CD4-positive, CD25-positive, alpha-beta regulatory T cell (primary cell): ENCODE measurements around the gene TMEM272. TPM values are rescaled to one million over a fixed set of nuclear protein-coding genes. Genes with fewer than 3 reads are reported as not detected.

Source experiments
- ATAC-seq, 2 donors: fragments of 150-1000 bp; cut with Tn5 transposase; one replicate each; pipeline ENCODE4 v1.10.0; 2021; ENCODE audit warnings: low read depth in 2 of 2, moderate number of reproducible peaks in 2 of 2, moderate library complexity in 1 of 2
- DNase-seq, 3 donors: peaks; one replicate each; pipeline versions ENCODE4 v3.0.0 to v3.0.0-alpha.2; 2012 to 2022; ENCODE audit warnings: mixed read lengths in 1 of 3
- H3K27ac ChIP-seq: one replicate; pipeline ENCODE4 v1.7.0; 2013; ENCODE audit warnings: mild to moderate bottlenecking, low read length; ENCODE audit not compliant: insufficient read depth, poor library complexity, severe bottlenecking
- H3K27me3 ChIP-seq: one replicate; pipeline ENCODE4 v1.7.0; 2013; ENCODE audit warnings: low read length; ENCODE audit not compliant: control insufficient read depth, insufficient read depth
- H3K36me3 ChIP-seq: one replicate; pipeline ENCODE4 v1.7.0; 2013; ENCODE audit warnings: mild to moderate bottlenecking, low read length, moderate library complexity; ENCODE audit not compliant: control insufficient read depth, insufficient read depth
- H3K4me1 ChIP-seq: 2 replicates; pipeline ENCODE4 v1.7.0; 2013; ENCODE audit warnings: mild to moderate bottlenecking, low read length; ENCODE audit not compliant: insufficient read depth, control insufficient read depth, poor library complexity, severe bottlenecking
- H3K4me3 ChIP-seq: one replicate; pipeline ENCODE4 v1.7.0; 2013; ENCODE audit warnings: low read depth, mild to moderate bottlenecking, low read length, moderate library complexity
- H3K9me3 ChIP-seq, 2 experiments: 1 replicate in 1 of 2; 2 replicates in 1 of 2; pipeline ENCODE4 v1.7.0; 2013; ENCODE audit warnings: low read length in 2 of 2, mild to moderate bottlenecking in 1 of 2, moderate library complexity in 1 of 2; ENCODE audit not compliant: control insufficient read depth in 2 of 2
- H3K27ac Mint-ChIP-seq, 3 donors: one replicate each; pipeline ENCODE4 v1.8.0; 2020 to 2022; ENCODE audit warnings: mild to moderate bottlenecking in 3 of 3, mixed read lengths in 3 of 3, moderate library complexity in 2 of 3
- H3K27me3 Mint-ChIP-seq: one replicate; pipeline ENCODE4 v1.8.0; 2022; ENCODE audit warnings: mild to moderate bottlenecking, mixed read lengths
- H3K36me3 Mint-ChIP-seq: one replicate; pipeline ENCODE4 v1.8.0; 2020; ENCODE audit warnings: mixed read lengths
- H3K4me1 Mint-ChIP-seq, 4 donors: one replicate each; pipeline ENCODE4 v1.8.0; 2020 to 2022; ENCODE audit warnings: mixed read lengths in 4 of 4, mild to moderate bottlenecking in 1 of 4
- H3K4me3 Mint-ChIP-seq, 4 donors: one replicate each; pipeline ENCODE4 v1.8.0; 2020 to 2022; ENCODE audit warnings: mild to moderate bottlenecking in 4 of 4, mixed read lengths in 4 of 4, moderate library complexity in 3 of 4
- H3K9me3 Mint-ChIP-seq, 7 donors: one replicate each; pipeline ENCODE4 v1.8.0; 2020 to 2022; ENCODE audit warnings: mixed read lengths in 7 of 7, mild to moderate bottlenecking in 3 of 7, moderate library complexity in 2 of 7
- polyA plus RNA-seq, 4 donors: library from polyadenylated mRNA; unstranded; fragments of 300-500 nt; fragmentation: Illumina TruSeq; gene quantifications; one replicate each; pipeline ENCODE4 v1.2.3, GENCODE V29; 2021
- total RNA-seq: library from RNA; stranded (reverse); gene quantifications from one replicate; pipeline ENCODE4 v1.2.3, GENCODE V29; 2022

Gene TMEM272
- total and polyA plus RNA-seq, 5 donors from 2014 or later = 0.13 to 3.3 (median 0.32) TPM; not detected in 1

GRCh38 chr13:51802631-51803418 lies 42.2 kb downstream of the TMEM272 start:
- H3K4me1 ChIP-seq = peaks cover 38% of the 10 kb centered on the region

GRCh38 chr13:51801631-51802099 lies 43.3 kb downstream of the TMEM272 start:
- Histone ChIP-seq H3K36me3 (peaks cover 5% of the 10 kb centered on the region), H3K27ac (peak overlapping the region; percentile 99), H3K4me1 (peaks cover 37% of the 10 kb centered on the region), H3K4me3 (no peak overlapping the region), H3K9me3 (no peaks in the 10 kb centered on the region), H3K27me3 (no peaks in the 10 kb centered on the region)
- H3K27me3 Mint-ChIP-seq = peaks cover 6% of the 10 kb centered on the region
- peaks cover 18 to 54% (median 38%) of the 10 kb centered on the region in 4 donors for H3K4me1 Mint-ChIP-seq
- H3K36me3 Mint-ChIP-seq = no peaks in the 10 kb centered on the region
- peak overlapping the region in 3 of 4 donors; percentile 19 to 94 (median 32) for H3K4me3 Mint-ChIP-seq
- peaks cover 0 to 2% (median 0%) of the 10 kb centered on the region in 7 donors for H3K9me3 Mint-ChIP-seq
- peak overlapping the region; percentile 99 to 100 (median 100) for H3K27ac Mint-ChIP-seq
- ATAC-seq (no peak), DNase-seq (no peak)

More at GRCh38 chr13:51802631-51803418, 42.2 kb downstream of the TMEM272 start:
- H3K4me3 Mint-ChIP-seq = peak overlapping the region; percentile 92 to 99 (median 96)
- peaks cover 6% of the 10 kb centered on the region for H3K27me3 Mint-ChIP-seq
- H3K4me3 ChIP-seq = peak overlapping the region; percentile 86
- peaks cover 0 to 2% (median 0%) of the 10 kb centered on the region in 7 donors for H3K9me3 Mint-ChIP-seq
- peaks cover 14 to 61% (median 36%) of the 10 kb centered on the region in 4 donors for H3K4me1 Mint-ChIP-seq
- ATAC-seq (no peak), DNase-seq (no peak)
- no peaks in the 10 kb centered on the region for H3K36me3 Mint-ChIP-seq
- H3K27ac Mint-ChIP-seq = peak overlapping the region; percentile 99 to 100 (median 100)
- no peaks in the 10 kb centered on the region for H3K9me3 ChIP-seq
- H3K36me3 ChIP-seq = peaks cover 5% of the 10 kb centered on the region
- H3K27me3 ChIP-seq = no peaks in the 10 kb centered on the region
- H3K27ac ChIP-seq = peak overlapping the region; percentile 99

- H3K27me3 ChIP-seq = no peaks in the 10 kb centered on the region
- peaks cover 6% of the 10 kb centered on the region for H3K27me3 Mint-ChIP-seq
- no peaks in the 10 kb centered on the region for H3K36me3 Mint-ChIP-seq
- no peaks in the 10 kb centered on the region for H3K9me3 Mint-ChIP-seq
- H3K4me3 Mint-ChIP-seq = peak overlapping the region in 1 of 4 donors; percentile 67
- peaks cover 33% of the 10 kb centered on the region for H3K4me1 ChIP-seq
- H3K27ac Mint-ChIP-seq = peak overlapping the region in 2 of 3 donors; percentile 75 to 77
- ATAC-seq (no peak), DNase-seq (no peak)
- no peak overlapping the region for H3K27ac ChIP-seq
- no peaks in the 10 kb centered on the region for H3K9me3 ChIP-seq
- peaks cover 16 to 43% (median 34%) of the 10 kb centered on the region in 4 donors for H3K4me1 Mint-ChIP-seq
- peaks cover 8% of the 10 kb centered on the region for H3K36me3 ChIP-seq
- H3K4me3 ChIP-seq = no peak overlapping the region
Observed at GRCh38 chr13:51800486-51800885, 44.5 kb downstream of the TMEM272 start.

- no peak overlapping the region for H3K27ac ChIP-seq
- no peaks in the 10 kb centered on the region for H3K9me3 ChIP-seq
- H3K4me3 Mint-ChIP-seq = peak overlapping the region in 1 of 4 donors; percentile 67
- H3K9me3 Mint-ChIP-seq = no peaks in the 10 kb centered on the region
- peaks cover 3% of the 10 kb centered on the region for H3K36me3 Mint-ChIP-seq
- no peaks in the 10 kb centered on the region for H3K27me3 ChIP-seq
- peak overlapping the region in 1 of 3 donors; percentile 77 for H3K27ac Mint-ChIP-seq
- no peak overlapping the region for H3K4me3 ChIP-seq
- H3K36me3 ChIP-seq = peaks cover 17% of the 10 kb centered on the region
- no peak for ATAC-seq
- H3K4me1 Mint-ChIP-seq = peaks cover 12 to 34% (median 23%) of the 10 kb centered on the region in 4 donors
- H3K4me1 ChIP-seq = peaks cover 22% of the 10 kb centered on the region
- peaks cover 6% of the 10 kb centered on the region for H3K27me3 Mint-ChIP-seq
- DNase-seq = no peak
Observed at GRCh38 chr13:51799261-51799660, 45.7 kb downstream of the TMEM272 start.

- Mint-ChIP-seq H3K27ac (peak overlapping the region; percentile 38 to 86 (median 85)), H3K9me3 (no peaks in the 10 kb centered on the region), H3K4me3 (peak overlapping the region in 1 of 4 donors; percentile 18), H3K4me1 (peaks cover 12 to 33% (median 21%) of the 10 kb centered on the region in 4 donors), H3K27me3 (no peaks in the 10 kb centered on the region), H3K36me3 (peaks cover 13% of the 10 kb centered on the region)
- DNase-seq = peak; percentile 33 to 83 (median 71)
- Histone ChIP-seq H3K27ac (no peak overlapping the region), H3K4me3 (no peak overlapping the region), H3K36me3 (peaks cover 20% of the 10 kb centered on the region), H3K4me1 (peaks cover 16% of the 10 kb centered on the region), H3K27me3 (no peaks in the 10 kb centered on the region), H3K9me3 (no peaks in the 10 kb centered on the region)
- ATAC-seq = peak; percentile 64 to 72
Observed at GRCh38 chr13:51797664-51798488, 47.1 kb downstream of the TMEM272 start.

- peaks cover 27% of the 10 kb centered on the region for H3K36me3 ChIP-seq
- Mint-ChIP-seq H3K36me3 (peaks cover 19% of the 10 kb centered on the region), H3K4me1 (peaks cover 6 to 19% (median 10%) of the 10 kb centered on the region in 4 donors), H3K27me3 (no peaks in the 10 kb centered on the region), H3K27ac (peak overlapping the region in 1 of 3 donors; percentile 71), H3K9me3 (no peaks in the 10 kb centered on the region), H3K4me3 (no peak overlapping the region)
- no peak overlapping the region for H3K27ac ChIP-seq
- H3K4me3 ChIP-seq = no peak overlapping the region
- H3K9me3 ChIP-seq = no peaks in the 10 kb centered on the region
- no peaks in the 10 kb centered on the region for H3K27me3 ChIP-seq
- no peak for ATAC-seq
- peaks cover 3% of the 10 kb centered on the region for H3K4me1 ChIP-seq
- no peak for DNase-seq
Observed at GRCh38 chr13:51796546-51796945, 48.4 kb downstream of the TMEM272 start.

GRCh38 chr13:51795419-51795818 lies 49.6 kb downstream of the TMEM272 start:
- peaks cover 23% of the 10 kb centered on the region for H3K36me3 Mint-ChIP-seq
- no peak overlapping the region for H3K27ac ChIP-seq
- peak overlapping the region in 2 of 3 donors; percentile 71 for H3K27ac Mint-ChIP-seq

More at GRCh38 chr13:51795419-51795818, 49.6 kb downstream of the TMEM272 start:
- no peak for ATAC-seq
- Mint-ChIP-seq H3K4me1 (peaks cover 4 to 17% (median 9%) of the 10 kb centered on the region in 4 donors), H3K27me3 (no peaks in the 10 kb centered on the region), H3K9me3 (no peaks in the 10 kb centered on the region), H3K4me3 (no peak overlapping the region)
- no peak overlapping the region for H3K4me3 ChIP-seq
- no peaks in the 10 kb centered on the region for H3K9me3 ChIP-seq
- no peaks in the 10 kb centered on the region for H3K4me1 ChIP-seq
- no peaks in the 10 kb centered on the region for H3K27me3 ChIP-seq
- no peak for DNase-seq
- H3K36me3 ChIP-seq = peaks cover 28% of the 10 kb centered on the region
